Measurements from ENCODE around the gene ST3GAL5.
"Not testable (repeated sequence)": the region's sequence is repeated elsewhere in the genome, so short reads cannot be mapped to it uniquely, and the experiment has no call there.

ST3GAL5 gene

DNA sequence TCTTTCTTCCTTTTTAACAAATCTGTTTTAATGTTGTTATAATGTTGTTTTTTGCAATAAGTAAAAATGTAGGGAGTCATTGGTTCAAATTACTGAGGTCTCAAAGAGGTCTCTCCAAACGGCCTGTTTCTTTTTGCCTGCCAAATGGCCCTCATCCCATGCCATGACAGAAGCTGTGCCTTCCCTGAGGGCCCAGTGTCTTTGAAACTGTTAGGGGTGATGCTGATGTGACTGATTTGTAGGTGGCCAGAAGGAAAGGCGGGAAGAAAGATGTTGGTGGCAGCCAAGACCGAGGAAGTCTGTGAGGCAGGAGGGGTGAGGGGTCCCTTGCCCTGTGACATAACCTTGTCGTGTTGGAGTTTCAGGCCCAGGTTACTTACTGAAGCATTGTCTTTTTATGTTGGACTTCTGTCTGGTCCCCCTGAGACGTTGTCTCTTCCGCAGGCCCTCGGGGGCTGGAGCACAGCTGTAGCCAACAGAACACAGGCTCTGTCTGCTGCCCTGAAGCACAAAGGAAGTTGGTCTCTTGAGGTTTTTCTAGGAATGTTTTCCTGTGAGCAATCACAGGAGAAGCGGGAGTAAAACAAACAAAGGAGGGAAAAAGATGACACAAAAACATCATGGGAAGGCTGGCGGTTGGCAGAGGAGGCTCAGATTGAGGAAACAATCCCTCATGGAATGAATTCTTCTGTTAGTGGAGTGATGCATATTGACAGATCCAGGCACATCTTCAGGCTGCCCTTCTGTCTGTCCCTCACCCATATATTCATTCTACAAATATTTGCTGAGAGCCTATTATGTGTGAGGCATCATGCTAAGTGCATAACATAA is 4.9 kb upstream of the ST3GAL5 start:
- DNase-seq (ENCODE audit: low read depth in 2 of 2) = no peak

DNA sequence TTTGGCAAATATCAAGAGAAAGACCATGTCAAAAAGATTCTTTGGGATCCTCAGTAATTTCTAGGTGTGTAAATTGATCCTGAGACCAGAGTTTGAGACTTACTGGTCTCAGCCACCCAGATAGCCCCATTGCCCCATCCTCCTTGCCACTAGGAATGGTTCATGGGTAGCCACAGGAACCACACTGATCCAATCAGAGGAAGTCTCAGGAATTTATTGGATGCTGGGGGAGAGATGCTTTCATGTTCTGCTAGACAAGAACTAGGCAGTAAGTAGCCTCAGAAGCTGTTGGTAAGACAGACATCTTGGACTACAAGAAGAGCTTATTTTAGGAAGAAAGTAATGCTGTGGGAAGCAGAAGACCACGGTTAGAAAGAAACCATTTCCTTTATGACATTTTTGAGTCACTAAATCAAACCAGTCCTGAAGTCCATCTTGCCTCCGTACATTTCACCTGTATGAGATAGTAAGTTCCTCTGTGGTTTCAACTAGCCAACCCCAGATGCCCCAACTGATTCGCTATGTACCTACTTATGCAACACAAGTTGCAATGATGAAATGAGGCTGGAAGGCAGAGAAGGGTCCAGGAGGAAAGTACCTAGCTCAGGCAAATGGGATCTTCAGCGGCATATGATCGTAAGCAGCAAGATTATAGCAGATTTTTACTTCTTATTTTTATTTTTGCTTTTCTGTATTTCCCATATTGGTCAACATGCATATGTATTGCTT is 3.6 kb upstream of the ST3GAL5 start:
- no peak for DNase-seq (ENCODE audit: low read depth in 2 of 2)

DNA sequence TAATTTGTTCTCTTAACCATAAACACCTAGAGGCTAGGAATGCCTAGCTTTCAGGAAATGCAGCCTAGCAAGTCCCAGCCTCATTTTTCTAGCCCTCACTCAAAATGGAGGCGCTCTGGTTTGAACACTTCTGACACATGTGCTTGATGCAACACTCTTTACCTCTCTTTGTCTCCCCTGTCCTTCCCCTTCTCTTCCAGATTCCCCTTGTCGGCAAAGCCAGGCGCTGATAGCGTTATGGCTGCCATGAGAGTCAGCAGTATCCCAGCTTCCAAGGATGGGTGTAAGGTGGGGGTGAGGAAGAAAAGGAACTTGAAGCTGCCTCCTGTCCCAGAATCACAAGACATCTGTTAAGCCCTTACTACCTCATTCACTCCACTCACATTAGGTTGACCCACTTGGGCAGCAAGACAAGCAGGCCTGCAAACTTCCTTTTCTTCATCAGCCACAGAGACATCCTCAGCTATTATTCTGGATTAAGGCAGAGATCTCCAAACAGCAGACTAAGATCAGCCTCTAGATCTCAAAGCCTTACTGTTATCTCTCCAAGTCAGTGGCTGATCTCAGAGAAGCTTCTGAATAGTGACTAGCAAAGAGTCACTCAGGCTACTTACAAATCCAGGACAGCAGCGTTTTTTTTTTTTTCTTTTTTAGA is 1.9 kb upstream of the ST3GAL5 start:
- DNase-seq (ENCODE audit: low read depth in 2 of 2) = no peak

DNA sequence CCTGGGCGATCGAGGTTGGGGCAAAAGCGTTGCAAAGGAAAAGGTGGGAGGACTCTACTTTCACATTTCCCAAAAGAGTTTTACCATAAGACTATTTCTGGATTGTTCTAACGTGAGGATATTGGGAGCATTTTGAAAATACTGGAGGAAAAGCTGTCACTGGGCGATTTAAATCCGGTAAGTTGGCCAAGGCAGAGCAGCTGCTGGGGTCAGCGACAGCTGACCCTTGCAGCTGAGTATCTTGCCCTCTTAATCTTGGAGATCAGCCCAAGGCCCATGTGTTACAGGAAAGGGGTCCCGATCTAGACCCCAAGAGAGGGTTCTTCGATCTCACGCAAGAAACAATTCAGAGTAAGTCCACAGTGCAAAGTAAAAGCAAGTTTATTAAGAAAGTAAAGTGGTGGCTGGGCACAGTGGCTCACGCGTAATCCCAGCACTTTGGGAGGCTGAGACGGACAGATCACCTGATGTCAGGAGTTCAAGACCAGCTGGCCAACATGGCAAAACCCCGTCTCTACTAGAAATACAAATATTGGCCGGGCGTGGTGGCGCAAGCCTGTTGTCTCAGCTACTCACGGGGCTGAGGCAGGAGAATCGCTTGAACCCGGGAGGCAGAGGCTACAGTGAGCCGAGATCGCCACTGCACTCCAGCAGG is 964 bp upstream of the ST3GAL5 start:
- DNase-seq (ENCODE audit: low read depth in 2 of 2) = no peak

DNA sequence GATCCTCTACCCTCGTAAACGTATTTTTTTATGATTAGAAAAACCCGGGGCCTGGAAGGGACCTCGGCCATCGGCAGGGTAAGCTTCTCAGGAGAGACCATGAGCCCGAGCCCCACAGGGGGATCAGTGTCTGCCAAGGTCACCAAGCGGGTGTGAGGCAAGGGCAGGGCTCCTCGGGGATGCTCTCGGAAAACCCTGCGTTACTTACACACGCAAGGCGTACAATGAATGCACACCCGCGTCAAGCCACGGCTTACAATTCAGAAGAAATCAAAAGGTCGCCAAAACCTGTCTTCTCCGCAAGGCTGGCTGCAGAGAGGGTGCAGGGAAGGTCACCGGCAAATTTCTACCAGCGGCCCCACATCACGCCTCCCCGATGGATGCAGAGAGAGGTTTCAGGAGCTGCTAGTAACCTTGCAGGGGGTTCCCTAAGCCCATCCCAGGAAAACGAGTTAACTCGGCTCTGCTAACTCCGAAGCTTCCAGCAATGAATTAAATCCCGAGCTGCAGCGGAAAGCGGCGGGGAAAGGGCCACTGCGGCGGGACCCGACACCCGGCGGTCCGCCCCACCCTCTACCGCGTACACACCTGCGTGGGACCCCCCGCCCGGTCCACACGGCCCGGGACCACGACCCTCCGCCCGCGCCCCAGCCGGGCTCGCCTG is 638 bp downstream of the ST3GAL5 start:
- DNase-seq (ENCODE audit: low read depth in 2 of 2) = no peak

DNA sequence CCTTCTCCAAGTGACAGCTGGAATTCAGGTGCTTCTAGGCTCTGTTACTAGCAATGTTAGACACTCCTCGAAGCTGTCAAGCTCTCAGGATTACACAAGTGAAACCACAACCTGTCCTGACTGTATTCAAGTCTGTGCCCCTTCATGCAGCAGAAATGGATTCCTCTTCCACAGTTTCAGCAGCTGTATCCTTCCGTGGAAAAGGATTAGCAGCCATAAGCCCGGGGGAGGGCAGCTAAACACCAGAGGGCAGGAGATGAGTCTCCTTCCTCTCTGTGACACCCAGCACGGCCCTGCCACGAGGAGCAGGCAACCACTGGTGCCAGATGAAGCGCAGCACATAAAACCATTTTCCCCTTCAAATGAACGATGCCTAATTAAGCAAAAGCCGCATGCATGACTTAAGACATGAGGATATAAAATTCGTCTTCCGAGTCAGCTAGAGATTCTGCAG is 1.2 kb downstream of the ST3GAL5 start:
- peak; percentile 23 to 39 for DNase-seq (ENCODE audit: low read depth in 2 of 2)

DNA sequence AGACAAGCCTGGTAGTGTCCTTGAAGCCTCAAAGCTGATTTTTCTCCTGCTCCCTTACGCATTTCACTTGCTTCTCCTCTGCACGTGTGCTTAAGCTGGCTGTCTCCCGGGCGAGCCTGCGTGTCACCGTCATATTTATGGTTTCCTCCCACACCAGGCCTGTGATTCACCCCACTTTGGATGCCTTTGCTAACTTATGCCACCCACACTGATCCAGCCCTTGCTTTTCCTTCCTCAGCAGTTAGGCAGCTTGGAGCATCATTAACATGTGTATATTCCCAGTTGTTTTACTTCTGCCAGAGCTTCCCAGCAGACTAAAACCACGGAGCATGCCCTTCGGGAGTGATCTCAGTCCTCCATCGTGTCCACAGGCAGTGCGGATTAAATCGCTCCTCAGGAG is 2.2 kb downstream of the ST3GAL5 start:
- DNase-seq (ENCODE audit: low read depth in 2 of 2) = no peak

DNA sequence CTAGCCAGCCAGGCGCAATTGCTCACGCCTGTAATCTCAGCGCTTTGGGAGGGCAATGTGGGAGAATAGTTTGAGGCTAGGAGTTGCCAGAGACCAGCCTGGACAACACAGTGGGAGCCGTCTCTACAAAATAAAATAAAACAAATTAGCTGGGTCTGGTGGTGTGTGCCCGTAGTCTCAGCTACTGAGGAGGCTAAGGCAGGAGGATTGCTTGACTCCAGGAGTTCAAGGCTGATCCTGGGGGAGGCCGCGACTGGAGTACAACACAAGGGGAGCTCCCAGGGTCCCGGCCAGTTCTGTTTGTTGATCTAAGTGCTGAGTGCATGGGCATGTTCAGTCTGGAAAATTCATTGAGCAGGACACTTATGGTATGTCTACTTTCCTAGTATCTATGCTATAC is 2.6 kb downstream of the ST3GAL5 start:
- no peak for DNase-seq (ENCODE audit: low read depth in 2 of 2)

DNA sequence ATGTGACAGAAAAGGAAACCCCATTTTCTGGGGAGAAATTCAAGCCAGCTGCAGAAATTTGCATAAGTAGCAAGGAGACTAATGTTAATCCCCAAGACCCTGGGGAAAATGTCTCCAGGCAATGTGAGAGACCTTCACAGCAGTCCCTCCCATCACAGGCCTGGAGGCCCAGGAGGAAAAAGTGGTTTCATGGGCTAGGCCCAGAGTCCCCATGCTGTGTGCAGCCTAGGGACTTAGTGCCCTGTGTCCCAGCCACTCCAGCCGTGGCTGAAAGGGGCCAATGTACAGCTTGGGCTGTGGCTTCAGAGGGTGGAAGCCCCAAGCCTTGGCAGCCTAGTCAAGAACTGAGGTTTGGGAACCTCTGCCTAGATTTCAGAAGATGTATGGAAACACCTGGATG is 7.0 kb downstream of the ST3GAL5 start:
- DNase-seq (ENCODE audit: low read depth in 2 of 2) = not testable (repeated sequence)

DNA sequence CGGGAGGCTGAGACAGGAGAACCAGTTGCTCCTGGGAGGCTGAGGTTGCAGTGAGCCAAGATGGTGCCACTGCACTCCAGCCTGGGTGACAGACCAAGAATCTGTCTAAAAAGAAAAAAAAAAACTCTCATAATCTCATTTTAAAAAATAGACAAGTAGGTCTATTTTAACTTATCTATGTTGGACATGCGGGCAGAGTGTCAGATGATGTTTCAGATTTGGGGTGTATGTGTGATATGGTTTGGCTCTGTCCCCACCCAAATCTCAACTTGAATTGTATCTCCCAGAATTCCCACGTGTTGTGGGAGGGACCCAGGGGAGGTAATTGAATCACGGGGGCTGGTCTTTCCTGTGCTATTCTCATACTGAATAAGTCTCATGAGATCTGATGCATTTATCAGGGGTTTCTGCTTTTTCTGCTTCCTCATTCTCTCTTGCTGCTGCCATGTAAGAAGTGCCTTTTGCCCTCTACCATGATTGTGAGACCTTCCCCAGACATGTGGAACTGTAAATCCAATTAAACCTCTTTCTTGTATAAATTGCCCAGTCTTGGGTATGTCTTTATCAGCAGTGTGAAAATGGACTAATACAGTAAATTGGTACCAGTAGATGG is 8.0 kb downstream of the ST3GAL5 start:
- DNase-seq (ENCODE audit: low read depth in 2 of 2) = not testable (repeated sequence)

DNA sequence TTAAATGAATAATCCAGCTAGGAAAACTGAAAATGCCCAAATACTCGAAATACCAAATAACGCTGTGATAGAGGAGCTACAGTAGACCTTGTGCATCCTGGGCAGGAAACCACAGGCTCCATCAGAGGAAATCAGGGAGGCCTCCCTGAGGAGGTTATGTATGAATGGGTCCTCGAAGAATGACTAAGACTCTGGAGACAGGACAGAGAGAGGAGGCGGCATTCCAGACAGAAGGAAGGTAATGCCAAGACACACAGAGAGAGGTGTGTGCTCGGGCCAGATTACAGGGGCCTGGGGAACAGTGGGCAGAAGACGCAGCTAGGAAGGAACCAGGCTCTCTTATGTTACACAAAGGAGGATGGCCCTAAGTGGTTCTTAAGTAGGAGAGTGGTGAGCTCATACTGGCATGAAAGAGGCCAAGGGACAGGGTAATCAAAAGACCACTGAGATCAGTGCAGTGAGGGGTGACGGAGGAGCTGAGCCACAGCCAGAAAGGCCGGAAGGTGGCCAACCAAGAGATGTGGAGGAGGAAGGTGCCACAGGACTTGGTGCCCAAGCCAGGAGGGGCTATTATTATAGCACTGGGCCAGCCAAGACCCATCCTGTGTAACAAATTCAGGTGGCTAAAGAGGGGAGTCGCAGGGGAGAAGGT is 9.9 kb downstream of the ST3GAL5 start:
- DNase-seq (ENCODE audit: low read depth in 2 of 2) = no peak

DNA sequence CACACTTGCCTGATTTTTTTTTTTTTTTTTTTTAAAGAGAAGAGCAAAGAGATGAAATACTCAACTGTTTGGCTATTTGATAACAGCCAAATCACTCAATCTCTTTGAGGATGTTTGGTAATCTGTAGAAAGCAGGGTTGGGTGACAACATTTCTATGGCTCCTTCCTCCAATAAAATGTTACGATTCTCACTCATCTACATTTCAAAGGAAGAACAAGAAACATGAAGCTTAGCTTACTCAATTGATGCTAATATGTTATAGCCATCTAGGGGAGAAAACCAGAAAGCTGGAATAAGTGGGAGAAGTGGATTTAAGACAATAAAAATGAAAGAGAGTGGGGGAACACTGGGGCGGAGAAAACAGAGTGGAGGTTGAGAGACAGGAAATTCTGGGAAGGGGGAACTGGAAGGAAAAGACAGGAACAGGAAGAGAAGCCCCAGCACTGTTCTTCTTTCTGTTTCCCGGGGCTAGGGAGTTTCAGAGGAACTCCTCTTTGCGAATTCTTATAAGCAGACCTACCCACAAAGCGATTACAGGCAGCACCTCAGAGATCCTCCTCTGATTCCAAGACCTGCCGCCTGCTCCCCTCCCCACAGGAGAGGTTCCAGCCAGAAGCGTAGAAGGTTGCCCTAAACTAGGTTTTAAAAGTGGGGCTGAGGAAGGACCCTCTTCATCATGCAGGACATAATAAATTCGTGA is 13.3 kb downstream of the ST3GAL5 start:
- DNase-seq (ENCODE audit: low read depth in 2 of 2) = no peak

DNA sequence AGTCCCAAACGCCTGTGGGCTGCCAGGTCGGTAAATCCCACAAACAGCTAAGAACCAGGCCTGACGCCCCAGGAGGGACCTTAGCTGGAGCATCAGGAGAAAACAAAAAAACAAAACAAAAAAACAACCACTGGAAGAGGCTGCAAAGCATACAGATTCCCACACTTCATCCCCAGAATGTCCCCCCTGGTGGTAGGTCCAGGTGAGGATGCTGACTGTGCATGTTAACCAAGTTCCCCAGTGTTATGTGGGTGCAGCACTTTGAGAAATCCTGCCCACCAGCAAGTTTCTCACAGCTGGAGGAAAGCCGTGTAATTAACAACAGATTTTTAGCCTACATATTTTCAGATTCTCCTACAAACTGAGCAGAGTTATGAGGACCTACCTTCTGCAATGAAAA is 15.1 kb downstream of the ST3GAL5 start:
- no peak for DNase-seq (ENCODE audit: low read depth in 2 of 2)

DNA sequence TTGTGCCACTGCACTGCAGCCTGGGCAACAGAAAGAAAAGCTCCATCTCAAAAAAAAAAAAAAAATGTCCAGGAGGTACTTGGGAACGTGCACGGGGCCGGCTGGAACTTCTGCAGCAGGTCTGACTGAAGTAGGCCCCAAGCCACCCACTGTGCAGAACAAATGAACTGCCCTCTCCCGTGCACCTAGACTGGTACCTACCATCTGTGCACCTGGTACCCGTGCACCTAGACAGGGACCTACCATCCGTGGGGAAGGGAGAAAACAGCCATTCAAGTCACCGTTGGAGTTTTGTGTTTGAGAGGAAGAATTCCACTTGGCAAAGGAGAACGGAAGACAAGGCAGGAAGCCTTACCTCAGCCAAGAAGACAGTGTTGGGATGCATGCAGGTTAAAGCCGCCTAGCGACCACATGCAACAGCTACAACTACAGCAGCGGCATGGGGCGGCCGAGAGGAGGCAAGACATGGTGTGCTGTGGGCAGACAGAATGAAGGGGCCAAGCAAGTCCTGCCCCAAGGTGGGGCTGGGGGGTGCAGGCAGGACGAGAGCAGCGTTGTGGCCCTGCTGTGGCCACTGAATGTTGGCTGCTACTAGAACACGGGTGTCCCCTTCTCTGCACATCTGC is 16.1 kb downstream of the ST3GAL5 start:
- DNase-seq (ENCODE audit: low read depth in 2 of 2) = no peak

DNA sequence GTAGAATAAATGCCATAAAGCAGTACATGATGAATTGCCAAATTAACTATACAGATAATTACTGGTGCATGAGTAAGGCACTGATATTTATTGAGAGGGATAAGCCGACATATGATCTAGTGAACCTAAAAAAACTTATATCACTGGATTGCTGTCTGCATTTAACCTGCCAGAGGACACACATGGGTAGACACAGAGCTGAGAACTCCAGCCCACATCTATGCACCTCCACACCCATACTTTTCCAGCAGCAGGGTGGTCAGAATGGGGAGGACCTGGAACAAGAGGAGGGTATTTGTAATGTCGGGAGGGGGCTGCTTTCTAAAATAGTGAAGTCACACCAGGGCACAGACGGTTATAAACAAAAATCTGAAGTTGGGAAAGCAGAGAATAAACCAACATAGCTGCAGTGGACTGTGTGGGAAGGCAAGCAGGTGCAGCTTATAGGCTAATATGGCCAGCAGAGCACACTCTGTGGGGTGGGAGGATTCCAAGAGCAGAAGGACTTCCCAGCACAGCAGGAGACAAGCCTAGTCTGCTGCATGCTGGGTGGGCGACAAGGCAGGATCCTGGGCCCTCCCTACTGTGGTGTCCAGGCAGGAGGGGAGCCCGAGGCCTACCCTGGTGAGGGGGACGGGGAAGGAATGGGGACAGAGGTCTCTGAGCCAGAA is 17.2 kb downstream of the ST3GAL5 start:
- DNase-seq (ENCODE audit: low read depth in 2 of 2) = no peak

DNA sequence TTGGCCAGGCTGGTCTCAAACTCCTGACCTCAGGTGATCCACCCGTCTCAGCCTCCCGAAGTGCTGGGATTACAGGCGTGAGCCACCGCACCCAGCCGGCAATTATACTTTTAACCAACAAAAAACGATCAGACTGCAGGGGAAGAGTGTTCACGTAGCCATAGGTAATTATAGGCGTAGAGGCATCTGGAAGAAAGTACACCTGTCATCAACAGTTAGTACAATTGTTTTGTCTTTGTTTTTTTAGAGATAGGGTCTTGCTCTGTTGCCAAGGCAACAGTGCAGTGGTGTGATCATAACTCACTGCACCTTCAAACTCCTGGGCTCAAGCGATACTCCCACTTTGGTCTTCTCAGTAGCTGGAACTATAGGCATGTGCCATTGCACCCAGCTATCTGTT is 20.0 kb downstream of the ST3GAL5 start:
- no peak for DNase-seq (ENCODE audit: low read depth in 2 of 2)

DNA sequence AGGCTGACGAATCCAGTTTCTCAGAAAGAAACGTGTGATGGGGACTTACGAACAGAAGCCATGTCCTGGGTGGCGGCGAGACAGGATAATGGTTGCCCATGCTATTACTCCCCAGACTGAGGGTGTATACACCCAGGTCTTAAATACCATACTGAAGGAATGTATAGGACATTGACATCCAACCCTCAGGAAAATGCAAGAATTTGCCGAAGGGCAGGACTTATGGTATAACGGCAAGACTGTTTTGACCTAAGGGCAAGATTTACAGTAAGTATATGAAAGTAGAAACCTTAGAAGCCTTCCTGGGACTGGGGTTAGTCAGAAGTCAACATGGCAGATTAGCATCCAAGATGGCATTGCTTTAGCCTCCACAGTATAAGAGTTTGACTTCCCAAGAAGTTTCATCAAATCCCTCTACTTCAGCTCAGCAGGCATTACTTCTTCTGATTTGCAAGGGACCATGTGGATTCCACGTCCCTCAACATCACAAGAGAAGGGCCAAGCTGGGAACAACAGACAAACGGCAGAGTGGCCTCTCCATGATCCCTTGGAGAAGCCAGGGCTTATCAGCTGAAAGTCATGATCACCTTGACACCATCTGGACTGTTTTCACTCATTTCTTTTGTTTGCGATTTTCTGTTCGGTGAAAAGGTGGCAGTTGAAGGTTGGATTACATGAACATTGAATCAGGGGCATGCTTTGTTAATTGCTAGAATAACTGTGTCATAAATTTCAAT is 21.1 kb downstream of the ST3GAL5 start:
- no peak for DNase-seq (ENCODE audit: low read depth in 2 of 2)

DNA sequence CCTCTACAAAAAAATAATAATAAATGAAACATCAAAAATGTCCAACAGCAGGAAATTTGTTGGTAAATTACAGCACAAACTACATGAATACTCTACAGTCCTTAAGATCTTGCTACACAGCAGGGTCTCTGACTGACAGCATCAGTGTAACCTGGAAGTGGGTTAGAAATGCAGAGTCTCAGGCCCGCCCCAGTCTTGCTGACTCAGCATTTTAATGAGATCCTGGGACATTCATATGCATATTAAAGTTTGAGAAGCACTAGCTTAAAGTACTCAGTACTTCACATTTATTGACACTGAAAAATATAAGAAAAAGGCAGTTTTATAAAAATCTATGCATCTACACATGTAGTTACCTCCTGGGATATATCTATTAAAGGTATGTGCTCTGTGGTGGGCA is 21.7 kb downstream of the ST3GAL5 start:
- DNase-seq (ENCODE audit: low read depth in 2 of 2) = no peak
